Jurkat, Clone E6-1 (cell line): ENCODE measurements around the gene BIRC7.

Experiments used
- DNase-seq: peaks from one replicate; pipeline ENCODE4 v3.0.0-alpha.2; 2011; ENCODE audit warnings: low read depth, low spot score
- H3K4me3 ChIP-seq: 2 replicates; pipeline ENCODE4 v1.5.1; 2011; ENCODE audit warnings: mild to moderate bottlenecking, low read length, control low read depth, moderate library complexity

The BIRC7 gene

GRCh38 chr20:63274381-63275228, 38.9 kb downstream of the BIRC7 start:
- no peak overlapping the region for H3K4me3 ChIP-seq
- DNase-seq, result no peak

- no peak for DNase-seq
- H3K4me3 ChIP-seq, result no peak overlapping the region
Observed at GRCh38 chr20:63275825-63276224, 40.1 kb downstream of the BIRC7 start.

- H3K4me3 ChIP-seq, result no peak overlapping the region
- DNase-seq, result no peak
Observed at GRCh38 chr20:63276956-63277355, 41.3 kb downstream of the BIRC7 start.

- no peak for DNase-seq
- H3K4me3 ChIP-seq, result no peak overlapping the region
Observed at GRCh38 chr20:63277466-63278272, 42.0 kb downstream of the BIRC7 start.

- DNase-seq, result no peak
- no peak overlapping the region for H3K4me3 ChIP-seq
Observed at GRCh38 chr20:63278661-63279060, 43.0 kb downstream of the BIRC7 start.

GRCh38 chr20:63279931-63280330, 44.2 kb downstream of the BIRC7 start:
- no peak overlapping the region for H3K4me3 ChIP-seq
- no peak for DNase-seq

- no peak for DNase-seq
Observed at GRCh38 chr20:63280371-63280770, 44.7 kb downstream of the BIRC7 start.

GRCh38 chr20:63280929-63281545, 45.3 kb downstream of the BIRC7 start:
- no peak for DNase-seq
- no peak overlapping the region for H3K4me3 ChIP-seq

More at GRCh38 chr20:63280371-63280770, 44.7 kb downstream of the BIRC7 start:
- no peak overlapping the region for H3K4me3 ChIP-seq

GRCh38 chr20:63281742-63282665, 46.3 kb downstream of the BIRC7 start:
- DNase-seq, result no peak
- no peak overlapping the region for H3K4me3 ChIP-seq

- H3K4me3 ChIP-seq, result peak overlapping the region; percentile 87
- DNase-seq, result no peak
Observed at GRCh38 chr20:63282946-63283345, 47.2 kb downstream of the BIRC7 start.

- DNase-seq, result no peak
- H3K4me3 ChIP-seq, result peak overlapping the region; percentile 87
Observed at GRCh38 chr20:63283397-63284082, 47.8 kb downstream of the BIRC7 start.

- peak overlapping the region; percentile 87 for H3K4me3 ChIP-seq
- DNase-seq, result peak; percentile 94
Observed at GRCh38 chr20:63284083-63284440, 48.4 kb downstream of the BIRC7 start.

- DNase-seq, result peak; percentile 51
- H3K4me3 ChIP-seq, result peak overlapping the region; percentile 87
Observed at GRCh38 chr20:63284544-63284949, 48.8 kb downstream of the BIRC7 start.

GRCh38 chr20:63284981-63285524, 49.3 kb downstream of the BIRC7 start:
- no peak for DNase-seq
- H3K4me3 ChIP-seq, result peak overlapping the region; percentile 87

GRCh38 chr20:63285636-63286615, 50.2 kb downstream of the BIRC7 start:
- H3K4me3 ChIP-seq, result no peak overlapping the region
- DNase-seq, result no peak

GRCh38 chr20:63286781-63287696, 51.3 kb downstream of the BIRC7 start:
- no peak overlapping the region for H3K4me3 ChIP-seq
- no peak for DNase-seq
